GM21360 (cell line): ENCODE results near the gene DDX54.

Source experiments
- ATAC-seq: cut with Tn5 transposase; IDR thresholded peaks from one replicate; pipeline ENCODE4 v1.9.1; 2021; ENCODE audit warnings: mild to moderate bottlenecking, moderate library complexity; ENCODE audit not compliant: unreplicated experiment

Gene DDX54

GRCh38 chr12:113165521-113166450, 19.5 kb downstream of the DDX54 start:
- ATAC-seq: no peak

- ATAC-seq: no peak
Observed at GRCh38 chr12:113164014-113164413, 21.3 kb downstream of the DDX54 start.

- no peak for ATAC-seq
Observed at GRCh38 chr12:113163030-113163360, 22.3 kb downstream of the DDX54 start.

GRCh38 chr12:113162102-113163029, 22.9 kb downstream of the DDX54 start:
- ATAC-seq: no peak

GRCh38 chr12:113161415-113162016, 23.8 kb downstream of the DDX54 start:
- ATAC-seq: peak; percentile 44

- ATAC-seq: no peak
Observed at GRCh38 chr12:113159937-113160336, 25.3 kb downstream of the DDX54 start.

GRCh38 chr12:113158439-113159203, 26.7 kb downstream of the DDX54 start:
- no peak for ATAC-seq

GRCh38 chr12:113157218-113157859, 27.9 kb downstream of the DDX54 start:
- no peak for ATAC-seq

GRCh38 chr12:113155646-113156045, 29.6 kb downstream of the DDX54 start:
- no peak for ATAC-seq

- ATAC-seq: no peak
Observed at GRCh38 chr12:113155060-113155459, 30.2 kb downstream of the DDX54 start.

GRCh38 chr12:113154351-113154973, 30.8 kb downstream of the DDX54 start:
- ATAC-seq: no peak

GRCh38 chr12:113152835-113153814, 32.2 kb downstream of the DDX54 start:
- ATAC-seq: peak; percentile 63

- ATAC-seq: no peak
Observed at GRCh38 chr12:113152196-113152834, 33.0 kb downstream of the DDX54 start.

- no peak for ATAC-seq
Observed at GRCh38 chr12:113151655-113152054, 33.6 kb downstream of the DDX54 start.

- no peak for ATAC-seq
Observed at GRCh38 chr12:113149361-113150150, 35.7 kb downstream of the DDX54 start, which contains the start of gene CFAP73. Gene CFAP73, plus strand, starts transcription at chr12:113149724. Its CDS starts 134 bp downstream, at chr12:113149858.

GRCh38 chr12:113146999-113147398, 38.3 kb downstream of the DDX54 start:
- no peak for ATAC-seq
